Gastrocnemius medialis (tissue), 4 donors: ENCODE data around the gene PRDM5.

Experiments
- POLR2A ChIP-seq, 2 donors: fragments of 450-650 bp; IDR thresholded peaks; one replicate each; pipeline ENCODE4 v1.6.1; 2017; ENCODE audit warnings: antibody characterized with exemption in 2 of 2, mild to moderate bottlenecking in 2 of 2, moderate library complexity in 2 of 2
- TF ChIP-seq, protein P1 (sequence below), 5 experiments: fragments of 450-650 bp in 3 of 5; fragments of 200-600 bp in 2 of 5; sonication (generic) in 2 of 5; IDR thresholded peaks in 4 of 5; conservative IDR thresholded peaks in 1 of 5; 1 replicate in 4 of 5; 2 replicates in 1 of 5; pipeline ENCODE4 v1.5.1; 2016 to 2019; ENCODE audit warnings: antibody characterized with exemption in 5 of 5, mild to moderate bottlenecking in 3 of 5, moderate library complexity in 3 of 5

DNA sequence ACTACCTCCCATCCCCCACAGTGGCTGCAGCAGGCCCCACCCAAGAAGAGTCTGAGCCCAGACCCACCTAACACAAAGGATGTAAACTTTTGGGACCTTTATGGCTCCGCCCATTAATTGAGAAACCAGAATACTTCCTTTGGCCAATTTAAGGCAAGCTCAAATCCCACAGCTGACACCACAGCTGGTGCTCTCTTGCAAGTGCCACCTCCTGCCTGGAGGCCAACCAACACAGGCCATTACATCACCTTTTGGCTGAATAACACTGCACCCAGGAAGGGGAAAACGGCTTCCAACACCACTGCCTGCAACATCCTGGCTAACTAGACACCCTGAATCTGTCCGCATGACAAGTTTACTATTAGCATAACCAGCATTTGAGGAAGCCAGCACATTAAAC lies 248.8 kb downstream of the PRDM5 start:
- TF ChIP-seq, protein P1, sequence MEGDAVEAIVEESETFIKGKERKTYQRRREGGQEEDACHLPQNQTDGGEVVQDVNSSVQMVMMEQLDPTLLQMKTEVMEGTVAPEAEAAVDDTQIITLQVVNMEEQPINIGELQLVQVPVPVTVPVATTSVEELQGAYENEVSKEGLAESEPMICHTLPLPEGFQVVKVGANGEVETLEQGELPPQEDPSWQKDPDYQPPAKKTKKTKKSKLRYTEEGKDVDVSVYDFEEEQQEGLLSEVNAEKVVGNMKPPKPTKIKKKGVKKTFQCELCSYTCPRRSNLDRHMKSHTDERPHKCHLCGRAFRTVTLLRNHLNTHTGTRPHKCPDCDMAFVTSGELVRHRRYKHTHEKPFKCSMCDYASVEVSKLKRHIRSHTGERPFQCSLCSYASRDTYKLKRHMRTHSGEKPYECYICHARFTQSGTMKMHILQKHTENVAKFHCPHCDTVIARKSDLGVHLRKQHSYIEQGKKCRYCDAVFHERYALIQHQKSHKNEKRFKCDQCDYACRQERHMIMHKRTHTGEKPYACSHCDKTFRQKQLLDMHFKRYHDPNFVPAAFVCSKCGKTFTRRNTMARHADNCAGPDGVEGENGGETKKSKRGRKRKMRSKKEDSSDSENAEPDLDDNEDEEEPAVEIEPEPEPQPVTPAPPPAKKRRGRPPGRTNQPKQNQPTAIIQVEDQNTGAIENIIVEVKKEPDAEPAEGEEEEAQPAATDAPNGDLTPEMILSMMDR (IDR thresholded peaks at IDR 0.05 in 4 of 5, conservative IDR thresholded peaks at IDR 0.05 in 1 of 5), result no peak
- TF ChIP-seq POLR2A (IDR thresholded peaks at IDR 0.05), result no peak
